Measurements from ENCODE around the gene RAMP3.

- TF ChIP-seq EZH2 (IDR thresholded peaks at IDR 0.05; ENCODE audit: borderline replicate concordance, insufficient read depth, low read depth, low read length, poor library complexity, severe bottlenecking) (no peak), CTCF (IDR thresholded peaks at IDR 0.05) (no peak)
Observed at GRCh38 chr7:45203036-45203435, 45.4 kb downstream of the RAMP3 start.

Data from B cell (primary cell).